NCI-H2081 (cell line): ENCODE data around the gene GRIA1.
A peak's percentile ranks its signal among the peaks of the same experiment; 100 is the strongest.
"Not testable (repeated sequence)": the region's sequence is repeated elsewhere in the genome, so short reads cannot be mapped to it uniquely, and the experiment has no call there.

Source experiments
- DNase-seq, 2 experiments: peaks; one replicate each; lab custom pipeline; 2025; lab: John Stamatoyannopoulos, UW

Gene GRIA1

GRCh38 chr5:153723022-153723610 lies 232.6 kb downstream of the GRIA1 start:
- DNase-seq, result not testable (repeated sequence)

GRCh38 chr5:153742060-153742459 lies 251.6 kb downstream of the GRIA1 start:
- DNase-seq, result no peak

GRCh38 chr5:153744751-153745150 lies 254.3 kb downstream of the GRIA1 start:
- no peak for DNase-seq

GRCh38 chr5:153745778-153746395 lies 255.4 kb downstream of the GRIA1 start:
- DNase-seq, result no peak

- no peak for DNase-seq
These were observed 256.0 kb downstream of the GRIA1 start for GRCh38 chr5:153746440-153746839.

- DNase-seq, result no peak
These were observed 258.4 kb downstream of the GRIA1 start for GRCh38 chr5:153748823-153749222.

GRCh38 chr5:153749960-153750359 lies 259.5 kb downstream of the GRIA1 start:
- peak in 1 of 2 experiments; percentile 3 for DNase-seq

GRCh38 chr5:153751251-153751650 lies 260.8 kb downstream of the GRIA1 start:
- DNase-seq, result no peak

GRCh38 chr5:153752890-153753289 lies 262.4 kb downstream of the GRIA1 start:
- DNase-seq, result no peak

- peak in 1 of 2 experiments; percentile 42 for DNase-seq
These were observed 263.4 kb downstream of the GRIA1 start for GRCh38 chr5:153753645-153754432.

- no peak for DNase-seq
These were observed 265.5 kb downstream of the GRIA1 start for GRCh38 chr5:153755913-153756500.

- no peak for DNase-seq
These were observed 266.1 kb downstream of the GRIA1 start for GRCh38 chr5:153756540-153756939.

- DNase-seq, result no peak
These were observed 275.5 kb downstream of the GRIA1 start for GRCh38 chr5:153765987-153766386.

GRCh38 chr5:153767221-153768188 lies 277.0 kb downstream of the GRIA1 start:
- DNase-seq, result no peak

- DNase-seq, result no peak
These were observed 279.6 kb downstream of the GRIA1 start for GRCh38 chr5:153770066-153770465.

- DNase-seq, result no peak
These were observed 284.2 kb downstream of the GRIA1 start for GRCh38 chr5:153774686-153775085.

GRCh38 chr5:153775923-153776322 lies 285.5 kb downstream of the GRIA1 start:
- no peak for DNase-seq

GRCh38 chr5:153777681-153778581 lies 287.5 kb downstream of the GRIA1 start:
- DNase-seq, result no peak

- DNase-seq, result no peak
These were observed 289.4 kb downstream of the GRIA1 start for GRCh38 chr5:153779836-153780235.

- DNase-seq, result no peak
These were observed 290.6 kb downstream of the GRIA1 start for GRCh38 chr5:153780876-153781705.
